AG04449 (cell line): ENCODE measurements around the gene ZG16B.

Experiments
- CTCF ChIA-PET: fragments of 350-600 bp; formaldehyde crosslinking; extraction: SDS; loops from one replicate; lab custom pipeline; 2021; ENCODE audit warnings: antibody characterized with exemption; lab: Yijun Ruan, JAX
- POLR2A ChIA-PET: fragments of 400-600, 350-600 bp; formaldehyde crosslinking; extraction: SDS; loops from one replicate; lab custom pipeline; 2020; ENCODE audit warnings: antibody characterized with exemption, inconsistent platforms; lab: Yijun Ruan, JAX
- DNase-seq: peaks from one replicate; pipeline ENCODE4 v3.0.0-alpha.2; 2010; ENCODE audit warnings: low read depth, low spot score
- H3K4me3 ChIP-seq: 2 replicates; pipeline ENCODE4 v1.5.1; 2011; ENCODE audit warnings: low read depth, mild to moderate bottlenecking, control low read depth, low read length
- CTCF ChIP-seq: IDR thresholded peaks from one replicate; pipeline ENCODE4 v1.5.1; 2011; ENCODE audit warnings: mild to moderate bottlenecking, moderate library complexity, low read length, control low read depth, inconsistent platforms; ENCODE audit not compliant: insufficient read depth; ENCODE audit errors: missing control alignments

Gene ZG16B

GRCh38 chr16:2786061-2786825 lies 43.9 kb upstream of the ZG16B start:
- no peak overlapping the region for H3K4me3 ChIP-seq
- ChIA-PET POLR2A (no interaction called here), CTCF (no interaction called here)
- no peak for TF ChIP-seq CTCF
- DNase-seq, result no peak

GRCh38 chr16:2786826-2787151 lies 43.3 kb upstream of the ZG16B start:
- CTCF ChIA-PET, result no interaction called here
- POLR2A ChIA-PET, result no interaction called here
- H3K4me3 ChIP-seq, result no peak overlapping the region
- TF ChIP-seq CTCF, result no peak
- DNase-seq, result no peak

GRCh38 chr16:2787406-2787805 lies 42.7 kb upstream of the ZG16B start, which contains the start of gene PRSS33:
Gene PRSS33, minus strand, starts transcription at chr16:2787560. Its CDS starts 1,013 bp downstream, at chr16:2786547.
- CTCF ChIA-PET, result no interaction called here
- no peak within 1 kb of the TSS for H3K4me3 ChIP-seq
- POLR2A ChIA-PET, result no interaction called here
- TF ChIP-seq CTCF, result no peak
- no peak for DNase-seq

GRCh38 chr16:2787961-2788360 lies 42.1 kb upstream of the ZG16B start:
- ChIA-PET CTCF (no interaction called here), POLR2A (no interaction called here)
- TF ChIP-seq CTCF, result no peak
- no peak for DNase-seq
- no peak overlapping the region for H3K4me3 ChIP-seq

GRCh38 chr16:2790631-2791030 lies 39.5 kb upstream of the ZG16B start:
- no peak for DNase-seq
- no peak overlapping the region for H3K4me3 ChIP-seq
- no peak for TF ChIP-seq CTCF
- ChIA-PET POLR2A (no interaction called here), CTCF (interaction anchor here (1.6 kb wide), 1 partner anchor 31 kb away, joined by 4 read pairs; no protein-coding TSS in a partner anchor)

GRCh38 chr16:2791174-2791573 lies 38.9 kb upstream of the ZG16B start:
- H3K4me3 ChIP-seq, result no peak overlapping the region
- no peak for DNase-seq
- POLR2A ChIA-PET, result interaction anchor here (0.6 kb wide), 1 partner anchor 109 kb away, joined by 3 read pairs; the partner anchor contains the start of gene KCTD5
- CTCF ChIA-PET, result no interaction called here
- TF ChIP-seq CTCF, result no peak
